HG02981 (cell line): ENCODE results near the gene PLEKHH3.

Experiments
- ATAC-seq: cut with Tn5 transposase; IDR thresholded peaks from one replicate; pipeline ENCODE4 v1.9.1; 2021; ENCODE audit warnings: mild to moderate bottlenecking, moderate library complexity; ENCODE audit not compliant: unreplicated experiment

The PLEKHH3 gene

DNA sequence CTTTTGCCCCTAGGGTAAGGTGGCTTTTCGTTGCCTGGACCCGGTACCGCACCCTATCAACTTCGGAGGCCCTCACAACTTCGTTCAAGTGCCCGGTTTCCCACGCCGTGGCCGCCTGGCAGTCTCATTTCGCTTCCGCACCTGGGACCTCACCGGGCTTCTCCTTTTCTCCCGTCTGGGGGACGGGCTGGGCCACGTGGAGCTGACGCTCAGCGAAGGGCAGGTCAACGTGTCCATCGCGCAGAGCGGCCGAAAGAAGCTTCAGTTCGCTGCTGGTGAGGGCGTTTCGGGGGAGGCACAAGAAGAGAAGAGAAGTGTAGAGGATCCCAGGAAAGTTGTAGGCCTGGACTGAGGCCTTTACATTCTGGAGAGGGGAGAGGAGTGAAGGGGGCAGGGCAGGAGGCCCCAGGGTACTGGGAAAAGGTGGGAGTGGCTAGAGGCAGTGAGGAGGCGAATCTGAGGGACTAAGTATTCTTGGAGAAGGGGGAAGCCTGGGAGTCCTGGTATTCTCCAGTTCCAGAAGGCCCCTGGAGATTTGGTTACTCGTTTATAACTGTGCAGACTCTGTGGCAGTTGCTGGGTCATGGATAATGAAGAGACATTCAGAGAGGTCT, 11.0 kb upstream of the PLEKHH3 start:
- ATAC-seq = no peak

DNA sequence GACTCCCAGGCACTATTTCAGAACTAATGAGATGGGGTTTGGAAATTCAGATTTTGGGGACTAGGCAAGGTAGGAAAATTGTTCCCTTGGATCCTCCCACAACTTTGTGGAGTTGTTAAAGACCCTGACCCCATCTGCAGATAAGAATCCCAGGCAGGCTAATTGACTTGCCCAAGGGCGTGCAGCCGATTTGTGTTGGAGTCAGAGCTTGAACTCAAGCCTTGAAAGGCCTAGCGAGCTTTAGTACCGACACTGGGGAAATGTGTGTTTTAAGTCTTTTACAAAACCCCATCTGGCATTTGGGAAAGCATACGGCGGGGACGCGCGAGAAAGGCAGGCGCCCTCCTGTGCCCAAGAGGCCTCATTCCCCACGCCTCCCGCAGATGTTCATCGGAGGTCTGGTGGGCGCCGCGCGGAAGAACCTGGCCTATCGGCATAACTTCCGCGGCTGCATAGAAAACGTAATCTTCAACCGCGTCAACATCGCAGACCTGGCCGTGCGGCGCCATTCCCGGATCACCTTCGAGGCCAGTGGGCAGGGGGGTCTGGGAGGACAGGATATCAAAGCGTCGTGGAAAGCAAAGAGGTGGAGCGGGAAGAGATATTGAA, 9.8 kb upstream of the PLEKHH3 start:
- ATAC-seq = no peak

DNA sequence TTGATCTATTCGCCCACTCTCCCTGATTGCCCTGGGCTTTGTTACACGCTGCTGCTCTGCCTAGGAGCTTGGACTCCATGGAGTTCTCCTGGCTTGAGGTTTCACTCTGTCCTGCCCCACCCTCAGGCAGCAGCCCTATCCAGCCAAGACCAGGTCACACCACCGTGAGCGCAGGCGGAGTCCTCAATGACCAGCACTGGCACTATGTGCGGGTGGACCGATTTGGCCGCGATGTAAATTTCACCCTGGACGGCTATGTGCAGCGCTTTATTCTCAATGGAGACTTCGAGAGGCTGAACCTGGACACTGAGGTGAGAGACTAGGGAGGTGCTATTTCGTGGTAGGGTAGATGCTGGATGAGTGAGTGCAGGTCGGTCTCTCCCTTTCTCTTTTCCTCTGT, 9.0 kb upstream of the PLEKHH3 start:
- ATAC-seq = no peak

DNA sequence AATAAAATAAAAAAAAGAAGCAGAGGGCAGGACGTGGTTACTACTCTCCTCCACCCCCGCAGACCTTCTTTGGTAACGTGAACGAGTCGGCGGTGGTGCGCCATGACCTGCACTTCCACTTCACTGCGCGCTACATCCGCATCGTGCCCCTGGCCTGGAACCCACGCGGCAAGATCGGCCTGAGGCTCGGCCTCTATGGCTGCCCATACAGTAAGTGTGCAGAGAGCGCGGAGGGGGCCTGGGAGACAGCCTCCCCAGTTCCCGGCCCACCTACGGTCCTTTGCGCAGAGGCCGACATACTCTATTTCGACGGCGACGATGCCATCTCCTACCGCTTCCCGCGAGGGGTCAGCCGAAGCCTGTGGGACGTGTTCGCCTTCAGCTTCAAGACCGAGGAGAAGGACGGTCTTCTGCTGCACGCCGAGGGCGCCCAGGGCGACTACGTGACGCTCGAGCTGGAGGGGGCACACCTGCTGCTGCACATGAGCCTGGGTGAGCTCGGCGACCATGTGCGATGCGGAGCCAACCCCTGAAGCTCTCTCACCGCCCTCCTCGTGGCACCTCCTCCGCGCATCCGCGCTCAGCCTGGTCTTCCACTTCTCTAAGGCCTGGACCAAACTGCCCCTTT, 8.2 kb upstream of the PLEKHH3 start:
- no peak for ATAC-seq

DNA sequence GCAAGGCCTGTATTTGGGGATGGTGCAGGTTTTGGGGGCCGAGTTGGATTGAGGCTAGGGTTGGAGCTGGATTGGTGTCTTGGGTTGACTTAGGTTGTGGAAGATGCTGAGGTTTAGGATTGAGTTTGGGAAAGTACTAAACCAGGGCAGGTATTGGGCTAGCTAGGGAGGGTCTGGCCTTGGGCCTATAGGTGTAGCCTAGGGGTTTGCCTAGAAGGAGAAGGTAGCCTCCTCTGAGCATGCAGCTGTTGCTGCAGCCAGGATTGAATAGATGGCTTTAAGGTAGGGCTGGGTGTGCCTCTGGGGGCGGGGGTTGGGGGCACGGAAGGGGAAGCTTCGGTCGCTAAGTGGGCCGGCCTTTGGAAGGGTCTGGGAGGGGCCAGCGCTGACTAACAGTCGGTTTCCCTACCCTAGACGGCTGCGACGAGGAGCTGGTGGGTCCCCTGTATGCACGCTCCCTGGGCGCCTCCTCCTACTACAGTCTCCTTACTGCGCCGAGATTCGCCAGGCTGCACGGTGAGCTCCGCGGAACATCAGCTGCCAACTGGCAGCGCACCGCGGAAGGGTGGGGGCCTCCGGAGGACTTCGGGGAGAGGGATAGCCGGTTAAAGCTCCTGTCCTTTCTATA, 6.7 kb upstream of the PLEKHH3 start:
- no peak for ATAC-seq

DNA sequence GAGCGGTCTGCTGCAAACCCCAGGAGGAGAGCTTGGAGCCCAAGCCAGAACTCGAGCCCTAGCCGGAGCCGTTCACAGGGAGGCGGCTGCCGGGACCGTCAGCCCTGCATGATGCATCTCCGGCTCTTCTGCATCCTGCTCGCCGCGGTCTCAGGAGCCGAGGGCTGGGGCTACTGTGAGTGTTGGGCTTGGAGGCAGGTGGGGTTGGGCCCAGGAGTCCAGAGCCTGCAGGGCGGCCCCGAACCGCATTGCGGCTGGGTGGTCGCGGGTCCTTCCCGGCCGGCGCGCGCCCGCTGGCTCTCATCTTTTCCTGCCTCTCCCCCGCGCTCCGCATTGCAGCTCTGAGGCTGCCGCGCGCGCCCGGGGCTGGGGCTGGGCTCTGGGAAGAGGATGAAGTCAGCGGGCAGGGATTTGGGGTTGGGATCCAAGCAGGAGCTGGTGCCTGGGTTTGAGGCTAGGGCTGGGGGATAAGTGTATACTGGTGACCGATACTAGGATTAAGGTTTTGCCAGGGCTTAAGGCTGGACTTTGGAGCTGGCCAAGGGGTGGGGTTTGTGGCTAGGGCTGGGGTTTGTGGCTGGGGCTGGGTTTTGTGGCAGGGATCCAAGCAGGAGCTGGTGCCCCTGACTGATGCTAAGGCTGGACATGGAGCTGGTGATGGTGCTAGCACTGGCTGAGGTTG, 6.1 kb upstream of the PLEKHH3 start:
- ATAC-seq = no peak

DNA sequence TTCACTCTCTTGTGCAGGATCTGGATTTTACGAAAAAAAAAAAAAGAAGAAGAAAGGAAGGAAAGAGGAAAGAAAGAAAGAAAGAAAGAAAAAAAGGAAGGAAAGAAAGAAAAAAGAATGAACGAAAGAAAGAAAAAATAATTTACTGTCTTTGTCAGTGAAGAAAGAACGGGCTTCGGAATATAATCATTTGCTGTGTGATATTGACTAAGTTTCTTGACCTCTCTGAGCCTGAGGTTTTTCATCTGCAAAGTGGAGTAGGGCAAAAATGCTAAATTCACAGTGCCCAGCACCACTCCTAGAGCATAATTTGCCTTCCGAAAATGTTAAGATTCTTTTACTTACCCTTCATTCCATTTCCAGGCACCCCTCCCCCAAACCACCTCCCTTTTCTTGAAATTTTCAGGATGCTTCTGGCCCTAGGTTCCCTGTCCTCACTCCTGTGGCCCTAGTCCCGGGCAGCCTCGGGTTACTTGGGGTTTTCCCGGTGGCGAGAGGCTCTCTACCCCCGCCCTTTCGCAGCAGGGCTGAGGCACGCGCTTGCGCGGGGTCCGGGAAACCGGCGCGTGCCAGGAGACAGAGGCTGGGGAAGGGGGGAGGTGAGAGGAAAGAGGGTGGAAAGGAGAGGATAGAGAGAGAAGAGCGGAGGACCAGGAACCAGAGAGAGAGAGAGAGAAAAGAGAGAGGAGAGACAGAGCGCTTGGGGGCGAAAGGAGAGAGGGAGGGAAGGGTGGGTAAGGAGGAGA, 5.4 kb upstream of the PLEKHH3 start, which contains the start of gene CNTNAP1:
Gene CNTNAP1, plus strand, starts transcription at position 556 of the 746 bp plus-strand sequence. CDS start 299 bp downstream, outside the sequence.
- no peak for ATAC-seq

DNA sequence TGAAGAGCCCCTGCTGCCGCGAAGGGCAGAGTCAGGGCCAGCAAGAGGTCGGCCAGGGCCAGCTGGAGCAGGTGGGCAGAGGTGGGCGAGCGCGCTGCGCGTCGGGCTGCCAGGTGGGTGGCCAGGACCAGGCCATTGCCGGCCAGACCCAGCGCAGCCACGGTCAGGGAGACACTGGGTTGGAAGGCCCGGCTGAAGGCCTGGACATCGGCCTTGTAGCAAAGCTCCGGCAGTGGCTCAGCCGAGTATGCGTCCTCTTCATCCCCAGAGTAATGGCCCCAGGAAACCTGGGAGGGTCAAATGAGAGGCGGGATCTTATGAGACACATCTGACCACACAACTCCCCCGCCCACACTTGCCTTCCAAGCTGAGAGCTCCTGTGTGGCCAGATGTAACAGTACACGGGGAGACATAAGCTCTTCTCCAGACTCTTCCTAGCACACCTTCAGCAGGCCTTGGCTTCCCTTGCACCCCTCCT, 3.6 kb upstream of the PLEKHH3 start:
- no peak for ATAC-seq

DNA sequence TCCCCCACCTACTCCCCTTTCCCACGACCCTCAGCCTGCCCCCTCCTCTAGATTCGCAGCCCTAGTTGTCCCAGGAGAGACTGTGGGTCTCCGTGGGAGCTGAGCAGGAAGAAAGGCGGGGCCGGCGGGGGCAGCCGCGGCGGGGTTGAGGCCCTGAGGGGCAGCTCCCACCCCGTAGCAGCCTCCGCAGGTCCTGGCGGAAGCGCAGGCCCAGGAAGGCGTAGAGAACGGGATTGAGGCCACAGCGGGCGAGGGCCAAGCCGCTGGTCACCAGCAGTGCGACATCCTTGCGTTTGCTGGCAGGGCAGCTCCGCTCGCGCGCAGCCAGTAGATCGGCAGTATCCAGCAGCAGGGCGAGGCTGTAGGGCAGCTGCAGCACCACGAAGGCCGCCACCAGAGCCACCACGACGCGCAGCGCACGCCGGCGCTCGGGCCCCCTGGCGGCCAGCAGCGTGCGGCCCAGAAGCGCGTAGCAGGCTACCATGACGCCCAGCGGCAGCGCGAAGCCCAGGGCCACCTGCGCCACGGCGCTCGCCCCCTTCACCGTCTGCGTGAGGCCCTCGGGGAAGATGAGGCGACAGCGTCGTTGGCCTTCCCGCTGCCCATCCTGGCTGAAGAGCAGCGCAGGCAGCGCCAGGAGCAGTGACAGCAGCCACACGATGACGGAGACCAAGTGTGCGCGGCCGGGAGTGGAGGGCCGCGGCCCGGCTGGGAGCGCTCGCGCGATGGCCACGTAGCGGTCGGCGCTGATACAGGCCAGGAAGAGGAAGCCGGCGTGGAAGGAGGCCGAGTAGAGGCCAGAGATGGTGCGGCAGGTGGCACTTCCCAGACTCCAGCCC, 2.9 kb upstream of the PLEKHH3 start:
- ATAC-seq = peak; percentile 26

DNA sequence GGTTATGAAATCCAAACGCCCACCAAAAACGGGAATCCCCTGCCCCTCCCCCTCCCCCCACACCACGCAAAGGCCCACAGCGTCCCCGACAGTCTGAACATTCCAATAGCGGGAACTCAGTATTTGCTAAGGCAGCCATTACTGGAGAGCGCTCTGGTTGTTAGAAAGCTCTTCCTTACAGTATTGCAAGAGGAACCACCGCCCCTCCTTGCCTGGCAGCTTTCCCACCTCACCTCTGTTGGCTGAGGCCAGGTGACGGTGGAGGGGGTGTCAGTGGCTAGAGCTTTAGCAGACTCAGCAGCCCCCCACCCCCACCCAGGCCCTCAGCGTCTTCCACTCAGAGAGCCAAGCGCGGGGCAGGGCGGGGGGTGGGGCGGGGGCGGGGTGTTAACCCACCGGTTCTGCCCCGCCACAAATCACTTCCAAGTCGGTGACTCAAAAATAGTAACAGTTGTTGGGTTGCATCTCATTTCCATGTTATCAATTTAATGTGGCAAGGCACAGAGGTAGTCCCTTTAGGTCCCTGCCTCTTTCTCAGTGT, 2.2 kb upstream of the PLEKHH3 start:
- no peak for ATAC-seq

DNA sequence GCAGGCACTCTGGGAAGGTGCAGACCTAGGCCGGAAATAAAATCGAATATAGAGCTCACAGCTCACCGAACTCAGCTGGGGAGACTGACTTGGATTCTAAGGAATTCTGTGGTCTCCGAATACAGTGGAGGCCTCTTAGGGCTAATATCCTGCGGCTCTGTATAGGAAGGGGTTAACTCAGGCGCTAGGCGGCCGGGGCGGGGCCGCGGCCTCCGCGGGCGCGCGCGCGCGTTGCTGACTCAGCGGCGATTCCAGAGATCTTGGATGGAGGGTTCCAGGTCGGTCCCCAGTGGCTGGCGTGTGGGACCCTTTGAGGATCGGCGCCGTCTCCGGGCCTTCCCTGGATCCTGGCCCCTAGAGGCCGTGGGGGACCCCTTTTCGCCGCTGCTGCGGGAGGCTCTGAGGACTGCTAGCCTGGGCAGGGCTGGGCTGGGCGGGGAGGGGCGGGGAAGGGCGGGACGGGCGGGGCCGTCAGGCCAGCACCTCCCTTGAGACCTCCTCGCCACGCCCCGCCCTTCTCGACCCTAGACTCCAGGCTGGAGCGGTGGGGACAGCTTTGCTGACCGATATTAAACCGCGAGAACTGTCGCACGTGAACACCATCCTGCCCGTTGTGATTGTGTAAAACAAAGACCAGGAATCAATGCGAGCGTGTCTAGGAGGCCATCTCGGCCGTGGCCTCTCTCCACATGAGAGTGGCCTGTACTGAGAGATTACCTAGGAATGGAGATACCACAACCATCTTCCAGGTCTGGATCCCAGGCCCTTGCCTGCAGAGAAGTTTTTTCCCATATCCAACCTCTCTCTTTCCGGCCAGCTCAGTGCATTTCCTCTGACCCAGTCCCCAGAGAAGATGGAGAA, 1.4 kb upstream of the PLEKHH3 start:
- no peak for ATAC-seq

DNA sequence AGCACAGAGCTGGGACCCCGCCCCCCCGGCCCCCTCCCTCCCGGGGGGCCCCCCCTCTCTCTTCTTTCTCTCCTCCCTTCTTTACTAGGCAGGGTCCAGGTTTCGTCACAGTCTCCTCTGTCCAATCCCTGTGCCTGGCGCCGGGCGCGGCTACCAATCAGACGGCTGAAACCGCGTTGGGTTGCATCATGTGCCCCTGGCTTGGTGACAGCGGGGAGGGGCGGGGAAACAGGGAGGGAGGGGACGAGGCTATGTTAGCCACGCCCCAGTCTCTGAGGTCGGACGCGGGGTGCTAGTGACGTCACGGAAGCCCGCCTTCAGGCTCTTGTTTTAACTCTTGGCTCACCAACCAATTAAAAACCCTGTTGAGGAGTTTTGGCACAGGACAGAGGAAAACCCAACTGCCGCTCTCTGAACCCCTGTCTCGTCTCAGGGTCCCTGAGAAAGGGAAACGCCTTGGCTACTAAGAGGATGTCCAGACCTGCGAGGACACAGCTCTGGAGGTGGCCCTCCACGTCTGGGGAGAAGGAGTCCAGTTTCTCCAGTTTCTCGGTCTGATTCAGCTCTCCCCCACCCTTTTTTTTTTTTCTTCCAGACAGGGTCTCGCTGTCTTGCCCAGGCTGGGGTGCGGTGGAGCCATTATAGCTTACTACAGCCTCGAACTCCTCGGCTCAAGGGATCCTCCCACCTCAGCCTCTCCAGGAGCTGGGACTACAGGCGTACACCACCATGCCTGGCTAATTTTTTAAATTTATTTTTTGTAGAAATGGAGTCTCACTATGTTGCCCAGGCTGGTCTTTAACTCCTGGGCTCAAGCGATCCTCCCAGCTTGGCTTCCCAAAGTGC, 441 bp upstream of the PLEKHH3 start:
- ATAC-seq = peak; percentile 51

DNA sequence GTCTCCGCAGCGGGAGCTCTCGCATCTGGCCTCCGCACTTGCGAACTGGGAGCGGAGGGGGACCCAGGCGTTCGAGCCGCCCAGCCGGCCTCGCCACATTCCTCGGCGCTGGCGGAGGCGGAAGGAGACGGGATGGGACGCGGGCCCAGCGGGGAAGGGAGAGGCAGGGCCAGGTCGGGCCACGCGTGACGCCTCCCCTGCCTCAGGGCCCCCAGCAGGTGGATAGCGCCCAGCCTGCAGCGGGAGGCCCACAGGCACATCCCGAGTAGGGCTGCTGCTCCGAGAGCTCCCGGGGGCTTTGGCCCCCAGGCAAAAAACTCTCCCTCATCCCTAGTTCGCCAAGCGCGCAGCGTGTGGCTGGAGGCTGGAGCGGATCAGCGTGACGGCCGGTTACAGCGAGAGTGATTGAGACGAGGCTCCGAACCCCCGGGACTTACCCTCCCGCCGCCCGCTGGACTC, 800 bp downstream of the PLEKHH3 start:
- no peak for ATAC-seq

DNA sequence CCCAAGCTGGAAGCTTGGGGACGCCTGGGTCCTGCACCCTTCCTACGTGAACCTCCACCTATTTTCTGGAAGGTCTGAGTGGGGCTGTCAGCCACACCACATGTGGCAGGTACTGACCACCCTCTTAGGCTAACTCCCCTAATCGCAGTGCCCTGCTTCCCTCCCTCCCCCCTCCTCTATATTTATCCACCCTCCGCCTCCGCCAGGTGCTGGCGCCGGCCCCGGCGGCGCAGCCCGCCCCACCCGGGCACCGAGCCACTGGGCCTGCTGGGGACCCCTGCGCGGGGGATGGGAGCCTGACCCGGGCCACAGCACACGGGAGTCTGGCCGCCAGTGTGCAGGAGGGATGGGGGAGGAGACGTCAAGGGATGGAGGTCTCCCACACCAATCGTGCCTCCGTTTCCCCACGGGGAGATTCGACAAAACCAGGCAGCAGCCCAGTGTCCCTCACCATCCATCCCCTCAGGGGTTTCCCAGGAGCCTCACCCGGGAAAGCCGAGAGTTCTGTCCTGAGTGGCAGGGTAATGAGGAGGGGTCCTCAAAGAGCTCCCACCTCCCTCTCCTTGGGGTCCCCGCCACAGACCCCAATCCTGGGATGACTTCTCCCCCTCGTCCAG, 1.3 kb downstream of the PLEKHH3 start:
- no peak for ATAC-seq

DNA sequence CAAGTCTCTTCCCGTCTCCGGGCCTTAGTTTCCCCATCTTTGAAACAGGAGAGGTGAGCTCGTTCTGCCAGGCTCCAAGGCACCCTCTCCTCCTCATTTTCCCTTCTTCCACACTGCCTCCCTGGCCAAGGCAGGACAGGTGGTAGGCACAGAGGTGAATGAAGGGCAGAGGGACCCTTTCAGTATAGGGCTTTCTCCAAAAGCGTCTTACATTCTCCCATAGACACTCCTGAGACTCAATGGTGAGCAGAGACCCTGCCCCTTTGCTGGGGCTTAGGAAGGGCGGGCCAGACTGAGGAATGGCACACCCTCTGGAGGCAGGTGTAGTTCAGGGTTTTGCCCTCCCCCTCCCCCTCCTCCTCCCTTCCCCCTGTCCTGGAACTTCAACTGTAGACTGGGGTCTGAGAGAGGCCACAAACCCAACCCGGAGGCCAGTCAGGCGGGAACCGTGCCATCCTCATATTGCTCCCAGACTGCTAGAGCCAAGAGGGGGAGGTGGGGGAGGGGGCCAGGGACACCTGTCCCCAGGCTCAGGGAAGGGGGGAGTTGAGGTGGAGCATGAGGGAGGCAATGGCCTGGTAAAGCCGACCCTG, 1.9 kb downstream of the PLEKHH3 start:
- no peak for ATAC-seq

DNA sequence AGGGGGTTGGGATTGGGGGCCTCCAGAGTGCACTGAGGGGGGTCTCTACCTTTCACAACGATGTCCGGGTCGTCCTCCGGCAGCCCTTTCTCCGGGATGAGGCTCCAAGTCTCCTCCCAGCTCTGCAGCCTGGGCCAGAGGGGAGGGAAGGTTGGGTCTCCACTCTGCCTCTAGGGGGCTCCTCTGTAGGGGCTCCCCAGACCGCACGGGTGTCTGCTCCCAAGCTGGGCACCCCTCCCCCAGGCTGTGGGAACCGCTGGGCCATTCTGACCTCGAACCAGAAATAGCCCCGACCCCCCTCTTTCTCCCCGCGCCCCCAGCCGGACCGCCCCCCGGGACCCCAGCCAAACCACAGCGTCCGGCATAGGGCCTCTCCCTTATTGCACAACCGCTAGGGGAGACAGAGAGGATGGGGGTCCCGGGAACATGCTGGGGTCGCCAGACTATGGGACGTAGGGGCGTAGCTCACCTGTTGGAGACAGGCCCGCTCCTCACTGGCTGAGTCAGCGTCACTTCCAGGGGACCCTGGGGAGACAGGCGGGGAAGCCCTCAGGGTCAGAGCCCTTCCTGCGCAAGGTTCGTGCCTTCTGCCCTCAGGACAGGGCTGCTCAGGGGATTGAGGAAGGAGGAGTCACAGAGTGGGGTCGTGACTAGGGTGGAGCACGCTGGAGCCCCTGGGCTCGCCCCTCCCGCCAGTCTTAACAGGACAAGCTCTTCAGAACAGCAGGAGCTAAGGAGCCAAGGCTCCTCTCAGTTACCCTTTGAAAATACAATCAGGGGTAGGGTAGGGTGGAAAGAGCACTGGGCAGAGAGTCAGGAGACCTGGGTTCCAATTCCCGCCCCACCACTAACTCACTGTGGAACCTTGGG, 2.7 kb downstream of the PLEKHH3 start:
- no peak for ATAC-seq
